Measurements from ENCODE around the gene WDFY2. TPM values are rescaled to one million over a fixed set of nuclear protein-coding genes. Genes with fewer than 3 reads are reported as not detected.
A peak's percentile ranks its signal among the peaks of the same experiment; 100 is the strongest.
"Not testable (repeated sequence)": the region's sequence is repeated elsewhere in the genome, so short reads cannot be mapped to it uniquely, and the experiment has no call there.

The WDFY2 gene
- total and polyA plus RNA-seq, 2 experiments from 2014 or later: 6.9 to 14.2 TPM

DNA sequence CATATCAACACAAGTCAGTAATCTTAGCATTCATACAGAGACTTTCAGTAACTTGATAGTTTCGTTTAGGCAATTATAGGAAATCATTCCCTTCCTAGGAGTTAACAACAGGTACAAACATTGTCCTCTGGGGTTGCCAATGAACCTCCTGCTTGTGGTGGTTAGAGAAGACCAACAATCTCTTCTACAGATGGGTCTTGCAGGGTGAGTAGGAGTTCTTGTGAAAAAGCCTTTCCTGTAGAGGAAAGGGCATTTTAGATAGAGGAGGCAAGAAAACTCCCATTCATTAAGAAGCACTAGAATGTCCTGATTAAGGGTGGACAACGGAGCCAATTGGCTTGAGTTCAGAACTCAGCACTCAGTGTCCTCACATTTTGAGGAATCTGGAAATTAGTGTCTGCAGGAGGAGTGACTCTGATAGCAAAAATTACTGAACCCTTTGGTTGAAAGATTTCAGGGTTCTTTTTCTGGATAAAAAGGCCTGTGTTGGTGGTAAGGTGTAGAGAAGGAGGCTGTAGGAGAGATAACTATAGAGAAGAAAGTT lies 4.2 kb downstream of the WDFY2 start:
- no peak overlapping the region; the same call in 1 of the 2 replicates for H3K9ac ChIP-seq
- H3F3A ChIP-seq (ENCODE audit: insufficient read depth): peaks cover 60% of the 10 kb centered on the region
- H3K27ac ChIP-seq: no peak overlapping the region
- H3K79me2 ChIP-seq (ENCODE audit: insufficient read depth): peaks cover 81% of the 10 kb centered on the region
- in situ Hi-C loops (cut with MboI): no loop called here
- H3K36me3 ChIP-seq (ENCODE audit: low read depth): no peaks in the 10 kb centered on the region
- no peaks in the 10 kb centered on the region for H4K20me1 ChIP-seq (ENCODE audit: insufficient read depth)
- no peaks in the 10 kb centered on the region for H3K9me3 ChIP-seq (ENCODE audit: low read depth)
- peaks cover 71% of the 10 kb centered on the region for H3K4me1 ChIP-seq (ENCODE audit: insufficient read depth)
- no peak overlapping the region for H2AFZ ChIP-seq
- no peak for TF ChIP-seq EZH2 (IDR thresholded peaks at IDR 0.05; ENCODE audit: insufficient read depth, poor library complexity, severe bottlenecking)
- no peak for TF ChIP-seq EZH2phosphoT487 (IDR thresholded peaks at IDR 0.05; ENCODE audit: insufficient read depth, low read depth)
- no peak for DNase-seq
- 54 to 55% methylated on average over 2 of the region's 2 CpGs for WGBS, 2 experiments (ENCODE audit: low coverage in 1 of 2, low lambda C conversion rate in 2 of 2, missing lambda C conversion rate in 2 of 2)
- H3K4me2 ChIP-seq (ENCODE audit: unreplicated experiment): peak overlapping the region; percentile 97
- no peaks in the 10 kb centered on the region for H3K27me3 ChIP-seq (replicated peaks; ENCODE audit: insufficient read depth)
- no peaks in the 10 kb centered on the region for H3K9me2 ChIP-seq (ENCODE audit: insufficient read depth)
- no peak overlapping the region; the same call in 1 of the 2 replicates for H3K4me3 ChIP-seq

DNA sequence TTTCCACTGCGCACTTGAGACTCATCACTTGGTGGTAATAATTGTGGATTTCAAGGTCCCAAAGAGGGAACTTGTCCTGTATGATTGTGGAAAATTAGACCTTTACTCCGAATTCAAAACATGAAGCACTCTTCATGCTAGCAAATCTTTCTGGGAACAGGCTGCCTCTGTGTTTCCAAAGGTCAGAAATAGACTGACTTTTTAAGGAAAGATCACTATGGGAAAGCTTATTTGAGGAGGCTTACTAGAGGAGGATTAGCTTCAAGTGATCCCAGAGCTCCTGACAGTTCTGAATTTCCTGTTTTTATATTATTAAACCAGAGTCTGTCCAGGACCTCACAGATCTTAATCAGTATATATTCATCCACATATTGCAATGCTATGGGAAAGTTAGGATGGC lies 5.5 kb downstream of the WDFY2 start:
- Histone ChIP-seq H3K4me2 (ENCODE audit: unreplicated experiment) (peak overlapping the region; percentile 69), H3K4me1 (ENCODE audit: insufficient read depth) (peaks cover 77% of the 10 kb centered on the region), H3K4me3 (peak overlapping the region; percentile 54), H2AFZ (no peak overlapping the region), H3K9me3 (ENCODE audit: low read depth) (no peaks in the 10 kb centered on the region), H3K9me2 (ENCODE audit: insufficient read depth) (no peaks in the 10 kb centered on the region), H3K79me2 (ENCODE audit: insufficient read depth) (peaks cover 89% of the 10 kb centered on the region), H4K20me1 (ENCODE audit: insufficient read depth) (no peaks in the 10 kb centered on the region), H3K9ac (peak overlapping the region; percentile 70), H3F3A (ENCODE audit: insufficient read depth) (peaks cover 68% of the 10 kb centered on the region), H3K36me3 (ENCODE audit: low read depth) (no peaks in the 10 kb centered on the region), H3K27ac (peak overlapping the region; percentile 84), H3K27me3 (replicated peaks; ENCODE audit: insufficient read depth) (no peaks in the 10 kb centered on the region)
- peak; percentile 37 for DNase-seq
- no peak for TF ChIP-seq EZH2phosphoT487 (IDR thresholded peaks at IDR 0.05; ENCODE audit: insufficient read depth, low read depth)
- TF ChIP-seq EZH2 (IDR thresholded peaks at IDR 0.05; ENCODE audit: insufficient read depth, poor library complexity, severe bottlenecking): no peak
- WGBS, 2 experiments (ENCODE audit: low coverage in 1 of 2, low lambda C conversion rate in 2 of 2, missing lambda C conversion rate in 2 of 2): 53 to 55% methylated on average over 2 of the region's 2 CpGs
- in situ Hi-C loops (cut with MboI): no loop called here

DNA sequence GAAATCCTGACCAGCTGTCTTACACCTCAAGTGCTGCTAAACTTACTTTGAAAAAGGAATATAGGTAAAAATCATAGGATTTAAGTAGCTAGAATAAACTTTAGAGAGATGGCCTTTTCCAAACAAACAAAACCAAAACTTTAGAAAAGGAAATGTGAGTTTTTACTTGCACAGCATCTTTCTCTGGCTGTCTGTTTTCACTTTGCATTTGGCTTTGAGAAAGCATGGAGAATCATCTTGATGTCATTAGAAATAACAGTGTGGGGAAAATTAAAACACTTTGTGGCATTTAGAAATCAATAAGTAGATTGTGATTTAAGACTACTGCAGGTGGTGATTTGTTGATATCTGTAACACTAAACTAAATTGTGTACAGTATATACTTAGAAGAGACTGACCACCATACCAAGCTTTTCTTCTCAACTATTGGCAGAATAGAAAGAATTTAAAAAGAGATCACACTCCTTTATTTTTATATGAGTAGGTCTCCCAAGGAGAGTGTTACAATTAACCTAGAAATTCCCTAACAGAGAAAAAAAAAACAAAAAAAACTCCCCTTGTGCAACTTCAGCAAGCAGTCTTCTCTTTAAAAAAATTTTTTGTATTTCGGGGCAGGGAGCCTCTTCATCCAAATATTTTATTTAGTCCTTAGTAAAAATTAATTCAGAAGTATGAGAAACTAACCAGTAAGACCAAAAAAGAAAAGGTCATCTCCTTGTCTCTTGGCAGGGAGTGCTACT lies 6.1 kb downstream of the WDFY2 start:
- Histone ChIP-seq H3K27me3 (replicated peaks; ENCODE audit: insufficient read depth) (no peaks in the 10 kb centered on the region), H3K36me3 (ENCODE audit: low read depth) (no peaks in the 10 kb centered on the region), H3K4me2 (ENCODE audit: unreplicated experiment) (peak overlapping the region; percentile 69), H3K79me2 (ENCODE audit: insufficient read depth) (peaks cover 89% of the 10 kb centered on the region), H3K27ac (peak overlapping the region; percentile 84), H3F3A (ENCODE audit: insufficient read depth) (peaks cover 64% of the 10 kb centered on the region), H3K4me1 (ENCODE audit: insufficient read depth) (peaks cover 77% of the 10 kb centered on the region), H4K20me1 (ENCODE audit: insufficient read depth) (no peaks in the 10 kb centered on the region), H3K9me3 (ENCODE audit: low read depth) (no peaks in the 10 kb centered on the region), H3K9ac (peak overlapping the region; percentile 70), H3K9me2 (ENCODE audit: insufficient read depth) (no peaks in the 10 kb centered on the region), H2AFZ (no peak overlapping the region), H3K4me3 (peak overlapping the region; percentile 54)
- TF ChIP-seq EZH2phosphoT487 (IDR thresholded peaks at IDR 0.05; ENCODE audit: insufficient read depth, low read depth): no peak
- TF ChIP-seq EZH2 (IDR thresholded peaks at IDR 0.05; ENCODE audit: insufficient read depth, poor library complexity, severe bottlenecking): no peak
- WGBS, 2 experiments (ENCODE audit: low coverage in 1 of 2, low lambda C conversion rate in 2 of 2, missing lambda C conversion rate in 2 of 2): 0 to 2% methylated on average over 1 of the region's 1 CpG
- DNase-seq: no peak
- in situ Hi-C loops (cut with MboI): no loop called here

DNA sequence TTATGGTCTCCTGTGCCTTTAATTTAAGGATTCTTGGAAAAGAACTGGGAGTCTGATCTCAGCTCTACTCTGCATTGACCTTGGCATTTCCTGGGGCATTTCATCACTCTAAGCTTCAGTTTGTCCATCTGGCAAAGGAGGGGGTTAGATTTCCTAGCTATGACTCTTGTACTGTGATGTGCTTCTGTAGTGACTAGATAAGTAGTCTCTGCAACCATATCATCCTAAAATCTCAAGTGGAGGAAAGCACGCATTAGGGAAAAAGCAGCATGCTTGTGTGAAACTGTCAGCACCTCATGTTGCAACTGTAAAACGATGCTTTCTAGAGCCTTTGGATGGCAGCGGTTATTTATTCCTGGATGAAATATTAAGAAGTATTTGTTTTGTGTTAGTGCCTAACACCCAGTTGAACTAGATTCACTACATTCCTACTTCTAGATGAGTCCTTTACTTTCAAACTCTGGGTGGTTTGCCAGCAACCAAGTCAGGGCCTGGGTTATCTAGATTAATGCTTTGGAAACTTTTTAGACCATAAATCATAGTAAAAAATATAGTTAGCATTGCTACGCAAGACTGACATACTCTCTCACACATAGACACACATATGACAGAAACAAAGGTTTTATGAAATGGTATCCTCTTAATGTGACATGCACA lies 6.8 kb downstream of the WDFY2 start:
- whole genome bisulfite sequencing, 2 experiments (ENCODE audit: low coverage in 1 of 2, low lambda C conversion rate in 2 of 2, missing lambda C conversion rate in 2 of 2): 0 to 1% methylated on average over 4 of the region's 4 CpGs
- H3K4me2 ChIP-seq (ENCODE audit: unreplicated experiment): peak overlapping the region; percentile 85

DNA sequence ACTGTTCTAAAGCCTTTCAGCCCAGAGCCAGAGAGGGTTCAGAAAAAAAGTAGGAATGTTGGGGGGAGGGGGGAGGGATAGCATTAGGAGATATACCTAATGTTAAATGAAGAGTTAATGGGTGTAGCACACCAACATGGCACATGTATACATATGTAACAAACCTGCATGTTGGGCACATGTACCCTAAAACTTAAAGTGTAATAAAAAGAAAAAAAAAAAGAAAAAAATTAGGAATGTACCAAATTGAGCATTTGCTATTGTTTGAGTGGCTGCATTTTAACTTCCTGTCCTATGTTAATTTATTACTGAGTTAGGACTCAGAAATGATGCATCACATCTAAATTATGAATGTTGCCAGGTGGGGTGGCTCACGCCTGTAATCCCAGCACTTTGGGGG lies 7.7 kb downstream of the WDFY2 start:
- H3K9me2 ChIP-seq (ENCODE audit: insufficient read depth); H3K9me3 ChIP-seq (ENCODE audit: low read depth); in situ Hi-C loops (cut with MboI); H3K27me3 ChIP-seq (replicated peaks; ENCODE audit: insufficient read depth); H2AFZ ChIP-seq; H3K36me3 ChIP-seq (ENCODE audit: low read depth); DNase-seq; H4K20me1 ChIP-seq (ENCODE audit: insufficient read depth): not testable (repeated sequence)
- peak overlapping the region; percentile 54 for H3K4me3 ChIP-seq
- WGBS, 2 experiments (ENCODE audit: low coverage in 1 of 2, low lambda C conversion rate in 2 of 2, missing lambda C conversion rate in 2 of 2): 37 to 39% methylated on average over 1 of the region's 1 CpG
- H3K27ac ChIP-seq: peak overlapping the region; percentile 84
- peaks cover 73% of the 10 kb centered on the region for H3K4me1 ChIP-seq (ENCODE audit: insufficient read depth)
- peaks cover 56% of the 10 kb centered on the region for H3F3A ChIP-seq (ENCODE audit: insufficient read depth)
- H3K4me2 ChIP-seq (ENCODE audit: unreplicated experiment): peak overlapping the region; percentile 85
- peaks cover 89% of the 10 kb centered on the region for H3K79me2 ChIP-seq (ENCODE audit: insufficient read depth)
- H3K9ac ChIP-seq: peak overlapping the region; percentile 70

More for the DNA sequence above, 6.8 kb downstream of the WDFY2 start:
- in situ Hi-C loops (cut with MboI): no loop called here
- no peaks in the 10 kb centered on the region for H3K27me3 ChIP-seq (replicated peaks; ENCODE audit: insufficient read depth)
- peak overlapping the region; percentile 70 for H3K9ac ChIP-seq
- no peaks in the 10 kb centered on the region for H4K20me1 ChIP-seq (ENCODE audit: insufficient read depth)
- H3K27ac ChIP-seq: peak overlapping the region; percentile 84
- peaks cover 89% of the 10 kb centered on the region for H3K79me2 ChIP-seq (ENCODE audit: insufficient read depth)
- no peaks in the 10 kb centered on the region for H3K9me3 ChIP-seq (ENCODE audit: low read depth)
- H3F3A ChIP-seq (ENCODE audit: insufficient read depth): peaks cover 57% of the 10 kb centered on the region
- H2AFZ ChIP-seq: no peak overlapping the region
- peak overlapping the region; percentile 54 for H3K4me3 ChIP-seq
- DNase-seq: peak; percentile 96
- no peaks in the 10 kb centered on the region for H3K36me3 ChIP-seq (ENCODE audit: low read depth)
- peaks cover 76% of the 10 kb centered on the region for H3K4me1 ChIP-seq (ENCODE audit: insufficient read depth)
- no peaks in the 10 kb centered on the region for H3K9me2 ChIP-seq (ENCODE audit: insufficient read depth)
- TF ChIP-seq EZH2phosphoT487 (IDR thresholded peaks at IDR 0.05; ENCODE audit: insufficient read depth, low read depth) (peak; percentile 99), EZH2 (IDR thresholded peaks at IDR 0.05; ENCODE audit: insufficient read depth, poor library complexity, severe bottlenecking) (no peak)

Measured in GM23248 (cell line).